Raji (cell line): ENCODE measurements around the gene SPRR2E.

Source experiments
- POLR2A ChIP-seq: IDR thresholded peaks from 2 replicates; pipeline ENCODE4 v1.6.1; 2011; ENCODE audit warnings: low read depth, low read length, control low read depth; ENCODE audit not compliant: insufficient read depth

SPRR2E gene

DNA sequence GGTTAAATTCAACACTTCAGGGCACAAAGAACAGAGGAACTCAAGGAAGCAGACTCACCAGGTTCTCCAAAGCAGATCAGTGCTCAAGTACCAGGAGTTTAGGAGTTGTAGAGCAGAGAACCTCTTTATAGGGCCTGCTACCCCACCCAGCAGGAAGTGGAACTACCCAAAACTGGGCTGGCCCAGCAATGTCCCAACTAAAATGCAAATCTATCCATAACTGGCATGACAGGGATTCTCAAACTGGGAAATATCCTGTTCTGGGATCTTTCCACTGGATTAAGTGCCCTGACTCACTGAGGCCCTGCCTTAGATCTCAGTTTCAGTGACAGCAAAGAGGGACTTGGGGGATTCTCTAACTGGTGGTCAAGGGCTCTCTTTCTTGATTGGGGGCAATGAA, at the start of gene SPRR2E:
Gene SPRR2E, minus strand, starts transcription at position 101 of the 400 bp plus-strand sequence. CDS start 775 bp downstream, outside the sequence.
- TF ChIP-seq POLR2A: no peak

DNA sequence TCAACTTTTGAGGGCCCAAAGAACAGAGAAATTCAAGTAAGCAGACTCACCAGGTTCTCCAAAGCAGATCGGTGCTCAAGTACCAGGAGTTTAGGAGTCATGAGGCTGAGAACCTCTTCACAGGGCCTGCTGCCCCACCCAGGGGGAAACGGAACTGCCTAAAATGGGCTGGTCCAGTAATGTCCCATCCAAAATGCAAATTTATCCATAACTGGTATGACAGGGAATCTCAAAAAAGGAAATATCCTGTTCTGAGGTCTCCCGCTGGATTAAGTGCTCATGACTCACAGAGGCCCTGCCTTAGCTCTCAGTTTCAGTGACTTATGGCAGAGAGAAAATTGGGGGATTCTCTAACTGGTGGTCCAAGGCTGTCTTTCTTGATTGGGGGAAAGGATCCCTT, 47.1 kb upstream of the SPRR2E start:
- TF ChIP-seq POLR2A: no peak

DNA sequence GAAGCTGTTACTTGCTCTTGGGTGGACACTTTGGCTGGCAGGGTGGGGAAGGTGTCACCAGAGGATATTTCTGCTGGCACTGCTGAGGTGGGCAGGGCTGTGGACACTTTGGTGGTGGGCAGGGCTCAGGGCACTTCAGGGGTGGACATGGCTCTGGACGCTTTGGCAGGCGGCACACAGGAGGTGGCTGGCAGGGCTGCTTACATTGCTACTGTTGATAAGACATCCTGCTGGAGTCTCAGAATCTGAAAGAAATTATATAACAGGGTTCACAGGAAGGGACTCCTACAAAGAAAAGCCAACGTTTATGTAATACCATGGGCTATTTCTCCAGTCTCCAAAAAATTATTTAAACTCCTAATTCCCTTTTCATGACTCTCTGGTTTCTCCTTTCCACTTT, 46.2 kb upstream of the SPRR2E start:
- TF ChIP-seq POLR2A: no peak

DNA sequence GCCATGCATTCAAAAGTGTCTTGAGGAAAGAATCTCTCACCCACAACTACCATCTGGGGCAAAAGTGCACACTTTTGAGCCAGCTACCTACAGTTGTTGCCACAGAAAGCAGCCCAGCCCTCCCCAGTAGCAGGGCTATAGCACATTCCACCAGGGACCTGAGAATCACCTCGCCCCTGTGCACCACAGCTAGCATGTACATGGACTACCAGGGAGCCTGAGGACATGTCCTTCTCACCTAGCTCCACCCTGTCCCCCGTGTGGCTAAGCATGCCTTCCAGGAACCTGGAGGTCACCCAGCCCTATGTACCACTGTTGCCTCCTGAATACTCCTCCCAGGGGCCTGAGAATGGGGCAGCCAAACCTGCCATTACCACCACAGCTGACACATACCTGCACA, 39.4 kb upstream of the SPRR2E start:
- TF ChIP-seq POLR2A: no peak

DNA sequence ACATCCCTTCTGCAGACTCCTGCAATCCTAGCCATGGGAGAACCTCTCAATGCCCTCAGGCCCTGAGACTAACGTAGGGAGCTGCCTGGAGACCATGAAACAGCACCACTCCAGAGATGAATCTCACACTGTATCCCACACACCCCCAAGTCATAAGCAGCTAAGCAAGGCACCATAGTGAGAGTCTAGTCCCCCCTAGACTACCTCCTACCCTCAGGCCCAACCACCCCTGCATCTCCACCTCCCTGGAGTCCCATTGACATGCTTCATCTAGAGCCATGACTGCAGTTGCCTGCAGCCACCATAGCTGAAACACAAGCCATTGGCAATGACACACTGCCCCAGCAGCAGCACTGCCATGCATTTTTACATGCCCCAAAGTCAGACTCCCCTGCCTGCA, 38.9 kb upstream of the SPRR2E start:
- no peak for TF ChIP-seq POLR2A

DNA sequence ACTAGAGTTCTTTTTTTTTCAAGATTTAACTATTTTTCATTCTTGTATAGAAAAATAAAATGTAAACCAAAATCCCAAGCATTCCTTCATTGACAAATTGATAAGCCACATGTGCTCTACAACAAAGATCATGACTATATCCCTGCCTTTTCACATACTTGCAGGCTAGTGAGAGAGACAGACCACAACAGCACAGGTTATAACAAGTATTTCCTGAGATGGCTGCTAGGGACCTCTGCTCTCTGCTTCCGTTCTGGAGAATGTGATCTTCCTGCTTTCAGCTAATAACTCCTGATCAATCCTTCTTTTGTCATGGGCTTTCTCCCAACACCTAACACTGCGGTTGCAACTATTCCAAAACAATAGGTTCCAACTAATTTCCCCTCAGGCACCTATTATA, 33.0 kb upstream of the SPRR2E start:
- TF ChIP-seq POLR2A: no peak

DNA sequence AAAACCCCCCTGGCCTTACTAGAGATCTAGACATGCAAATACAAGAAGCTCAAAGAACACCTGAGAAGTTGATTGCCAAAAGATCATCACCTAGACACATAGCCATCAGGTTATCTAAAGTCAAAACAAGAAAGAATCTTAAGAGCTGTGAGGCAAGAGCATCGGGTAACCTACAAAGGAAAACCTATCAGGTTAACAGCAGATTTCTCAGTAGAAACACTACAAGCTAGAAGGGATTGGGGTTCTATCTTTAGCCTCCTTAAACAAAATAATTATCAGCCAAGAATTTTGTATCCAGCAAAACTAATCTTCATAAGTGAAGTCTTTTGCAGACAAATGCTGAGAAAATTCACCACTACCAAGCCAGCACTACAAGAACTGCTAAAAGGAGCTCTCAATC, 31.2 kb upstream of the SPRR2E start:
- TF ChIP-seq POLR2A: no peak

DNA sequence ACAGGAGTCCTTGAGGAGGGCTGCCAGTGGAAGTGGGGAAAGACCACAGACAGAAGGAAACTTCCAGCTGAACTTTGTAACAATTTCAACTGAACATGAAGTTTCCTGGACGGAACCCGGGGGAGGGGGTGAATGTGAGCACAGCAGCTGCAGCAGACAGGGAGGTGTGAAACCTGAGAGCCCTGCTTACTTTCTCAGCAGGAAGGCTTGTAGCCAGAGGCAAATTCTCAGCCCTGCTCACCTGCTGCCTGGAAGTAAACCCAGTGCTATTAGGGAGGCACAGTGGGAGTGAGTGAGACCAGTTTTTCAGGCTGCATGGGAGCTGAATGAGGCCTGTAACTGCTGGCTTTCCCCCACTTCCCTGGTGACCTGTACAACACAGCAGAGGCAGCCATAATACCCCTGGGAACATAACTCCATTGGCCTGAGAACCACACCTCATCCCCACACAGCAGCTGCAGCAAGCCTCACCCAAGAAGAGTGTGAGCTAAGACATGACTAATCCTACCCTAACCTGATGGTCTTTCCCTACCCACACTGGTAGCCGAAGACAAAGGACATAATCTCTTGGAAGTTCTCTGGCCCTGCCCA, 28.6 kb upstream of the SPRR2E start:
- no peak for TF ChIP-seq POLR2A

DNA sequence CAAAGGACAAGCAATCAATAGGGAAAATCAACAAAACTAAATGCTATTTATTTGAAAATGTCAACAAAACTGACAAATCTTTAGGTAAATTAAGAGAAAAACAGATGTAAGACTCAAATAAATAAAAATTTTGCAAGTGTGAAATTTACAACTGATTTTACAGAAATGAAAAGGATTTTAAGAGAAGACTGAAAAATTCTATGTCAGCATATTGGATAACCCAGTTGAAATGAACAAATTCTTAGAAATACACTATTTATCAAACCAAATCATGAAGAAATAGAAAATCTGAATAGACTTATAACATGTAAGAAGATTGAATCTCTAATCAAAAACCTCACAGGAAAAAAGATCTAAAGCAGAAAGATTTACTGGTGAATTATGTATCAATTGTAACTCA, 26.6 kb upstream of the SPRR2E start:
- no peak for TF ChIP-seq POLR2A

DNA sequence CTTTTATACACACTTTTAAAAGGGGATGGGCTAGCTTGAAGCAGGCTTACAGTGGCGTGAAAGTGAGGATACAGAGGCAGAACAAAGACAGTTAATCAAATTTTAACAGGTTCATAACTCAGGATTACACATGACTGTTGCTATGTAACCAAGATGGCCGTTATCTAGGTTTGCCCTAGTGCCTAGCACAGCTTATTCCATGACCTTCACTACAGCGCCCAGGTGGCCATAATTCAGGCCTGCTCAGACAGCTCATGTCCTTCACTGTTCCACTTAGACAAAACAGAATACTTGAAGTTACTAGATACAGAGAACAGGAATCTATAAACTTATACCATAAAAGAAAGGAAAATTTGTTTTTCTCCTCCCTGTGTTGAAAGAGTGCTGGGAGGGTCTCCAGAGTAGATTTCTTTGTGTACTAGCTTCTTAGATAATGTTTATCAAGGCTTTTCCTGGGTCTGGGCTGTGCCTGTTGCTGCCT, 25.2 kb upstream of the SPRR2E start:
- TF ChIP-seq POLR2A: no peak

DNA sequence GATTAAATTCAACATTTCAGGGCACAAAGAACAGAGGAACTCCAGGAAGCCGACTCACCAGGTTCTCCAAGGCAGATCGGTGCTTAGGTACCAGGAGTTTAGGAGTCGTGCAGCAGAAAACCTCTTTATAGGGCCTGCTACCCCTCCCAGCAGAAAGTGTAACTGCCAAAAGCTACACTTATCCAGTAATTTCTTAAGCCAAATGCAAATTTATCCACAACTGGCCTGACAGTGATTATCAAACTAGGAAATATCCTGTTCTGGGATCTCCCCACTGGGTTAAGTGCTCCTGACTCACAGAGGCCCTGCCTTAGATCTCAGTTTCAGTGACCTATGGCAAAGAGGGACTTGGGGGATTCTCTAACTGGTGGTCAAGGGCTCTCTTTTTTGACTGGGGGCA, 19.1 kb upstream of the SPRR2E start, which contains the start of gene SPRR2F:
Gene SPRR2F, minus strand, starts transcription at position 101 of the 400 bp plus-strand sequence. CDS start 783 bp downstream, outside the sequence.
- TF ChIP-seq POLR2A: no peak

DNA sequence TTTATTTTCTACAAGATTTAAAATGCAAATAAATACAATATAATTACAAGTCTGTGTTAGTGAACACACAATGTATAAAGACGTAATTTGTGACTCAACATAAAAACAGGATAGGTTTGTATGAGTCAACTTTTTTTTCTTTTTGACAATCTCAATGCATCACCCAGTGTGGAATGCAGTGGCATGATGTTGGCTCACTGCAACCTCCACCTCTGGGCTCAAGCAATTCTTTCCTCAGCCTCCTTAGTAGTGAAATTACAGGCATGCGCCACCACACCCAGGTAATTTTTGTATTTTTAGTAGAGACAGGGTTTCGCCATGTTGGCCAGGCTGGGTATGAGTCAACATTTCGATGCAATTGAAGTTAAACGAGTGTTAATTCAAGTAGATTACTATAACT, 5.9 kb upstream of the SPRR2E start:
- TF ChIP-seq POLR2A: no peak

DNA sequence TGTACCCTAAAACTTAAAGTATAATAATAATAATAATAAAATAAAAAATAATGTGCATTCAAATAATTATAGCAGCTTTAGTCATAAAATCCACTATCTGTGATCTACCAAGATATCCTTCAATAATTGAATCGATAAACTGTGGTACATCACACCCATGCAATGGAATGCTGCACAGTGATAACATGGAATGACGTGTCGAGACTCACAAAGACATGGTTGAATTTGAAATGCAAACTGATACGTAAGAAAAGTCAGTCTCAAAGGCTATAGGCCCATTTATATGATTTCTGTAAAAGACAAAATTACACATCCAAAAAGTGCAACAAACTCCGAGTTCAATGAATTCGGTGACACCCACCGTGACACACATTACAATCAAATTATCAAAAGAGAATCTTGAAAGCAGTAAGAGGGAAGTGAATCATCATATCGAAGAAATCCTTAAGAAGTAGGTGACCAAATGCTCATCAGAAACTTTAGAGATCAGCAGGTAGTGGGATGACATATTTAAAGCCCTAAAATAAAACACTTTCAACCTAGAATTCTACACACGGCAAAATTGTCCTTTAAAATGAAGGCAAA, 5.2 kb upstream of the SPRR2E start:
- no peak for TF ChIP-seq POLR2A

DNA sequence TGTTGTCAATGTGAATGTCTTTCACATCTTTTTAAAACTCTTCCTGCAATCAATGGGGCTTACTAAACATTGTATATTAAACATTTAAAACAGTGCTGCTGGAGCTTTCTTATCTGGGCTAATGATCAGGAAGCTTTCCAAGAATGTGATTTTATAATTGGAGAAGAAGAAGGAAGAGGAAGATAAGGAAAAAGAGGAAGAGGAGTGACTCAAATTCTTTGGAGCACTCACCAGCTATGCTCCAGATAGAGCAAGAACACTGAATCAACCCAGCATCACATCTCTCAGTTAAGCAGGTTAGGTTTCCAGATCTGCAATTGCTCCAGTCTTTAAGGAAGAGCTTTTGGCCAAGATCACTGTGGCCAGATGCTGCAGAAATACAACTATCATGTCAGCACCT, 1.4 kb upstream of the SPRR2E start:
- TF ChIP-seq POLR2A: no peak

DNA sequence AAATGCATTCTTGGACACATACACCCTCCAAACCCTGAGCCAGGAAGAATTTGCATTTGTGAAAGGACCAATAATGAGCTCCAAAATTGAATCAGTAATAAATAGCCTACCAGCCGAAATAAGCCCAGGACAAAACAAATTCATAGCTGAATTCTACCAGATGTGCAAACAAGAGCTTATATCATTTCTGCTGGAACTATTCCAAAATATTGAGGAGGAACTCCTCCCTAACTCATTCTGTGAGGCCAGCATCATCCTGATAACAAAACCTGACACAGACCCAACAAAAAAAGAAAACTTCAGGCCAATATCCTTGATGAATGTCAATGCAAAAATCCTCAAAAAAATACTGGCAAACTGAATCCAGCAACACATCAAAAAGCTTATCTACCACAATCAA, 6.7 kb downstream of the SPRR2E start:
- no peak for TF ChIP-seq POLR2A

DNA sequence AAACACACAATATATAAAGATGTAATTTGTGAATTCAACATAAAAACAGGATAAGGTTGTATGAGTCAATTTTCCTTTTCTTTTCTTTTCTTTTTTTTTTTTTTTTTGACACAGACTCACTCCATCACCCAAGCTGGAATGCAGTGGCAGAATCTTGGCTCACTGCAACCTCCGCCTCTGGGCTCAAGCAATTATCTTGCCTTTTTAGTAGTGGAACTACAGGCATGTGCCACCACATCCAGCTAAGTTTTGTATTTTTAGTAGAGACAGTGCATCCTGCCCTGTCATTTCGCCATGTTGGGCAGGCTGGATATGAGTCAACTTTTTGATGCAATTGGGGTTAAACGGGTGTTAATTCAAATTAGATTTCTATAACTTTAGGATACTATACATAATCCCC, 12.6 kb downstream of the SPRR2E start:
- no peak for TF ChIP-seq POLR2A
